Measurements from ENCODE around the gene ODAD2. TPM values are rescaled to one million over a fixed set of nuclear protein-coding genes. Genes with fewer than 3 reads are reported as not detected.

The ODAD2 gene
- total RNA-seq, 1 donor from 2014 or later = 1.7 TPM

DNA sequence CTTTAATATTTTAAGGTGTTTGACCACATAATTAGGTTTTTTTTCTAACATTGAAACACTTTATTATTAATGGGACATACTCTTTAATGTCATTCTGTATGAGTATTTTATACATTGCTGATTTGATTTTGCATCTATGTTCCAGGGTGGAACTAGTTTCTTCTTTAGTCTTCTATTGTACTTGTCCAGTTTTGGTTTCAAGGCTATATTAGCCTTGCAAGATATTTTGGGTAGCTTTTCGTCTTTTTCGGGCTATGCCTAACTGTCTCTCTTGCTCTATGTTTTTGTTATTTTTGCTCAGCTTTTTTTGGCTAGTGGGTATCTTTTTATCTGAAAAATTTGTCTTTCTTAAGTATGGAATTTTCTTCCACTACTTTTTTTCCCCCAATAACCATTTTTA lies 214.6 kb downstream of the ODAD2 start:
- TF ChIP-seq CTCF (conservative IDR thresholded peaks at IDR 0.05; ENCODE audit: low read depth, low read length) = no peak
- no peak overlapping the region for H3K4me3 ChIP-seq (ENCODE audit: low read depth, low read length)
- DNase-seq (ENCODE audit: low read depth) = no peak

DNA sequence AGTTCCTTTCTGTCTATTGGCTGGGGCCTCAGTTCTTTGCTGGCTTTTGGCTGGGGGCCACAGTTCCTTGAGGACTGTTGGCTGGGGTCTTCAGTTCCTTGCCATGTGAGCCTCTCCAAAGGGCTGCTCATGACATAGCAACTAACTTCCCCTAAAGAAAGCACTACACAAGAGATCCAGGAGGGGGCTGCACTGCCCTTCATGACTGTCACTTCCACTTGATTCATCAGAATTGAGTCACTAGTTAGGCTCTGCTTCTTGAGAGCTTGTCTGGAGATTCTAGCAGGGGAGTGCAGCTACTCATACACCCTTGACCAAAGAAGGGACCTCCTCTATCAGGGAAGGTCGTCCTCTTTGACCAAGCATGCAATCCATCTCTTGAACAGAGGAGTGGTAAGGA lies 215.2 kb downstream of the ODAD2 start:
- TF ChIP-seq CTCF (conservative IDR thresholded peaks at IDR 0.05; ENCODE audit: low read depth, low read length) = peak; percentile 70
- H3K4me3 ChIP-seq (ENCODE audit: low read depth, low read length) = no peak overlapping the region
- peak; percentile 12 for DNase-seq (ENCODE audit: low read depth)

DNA sequence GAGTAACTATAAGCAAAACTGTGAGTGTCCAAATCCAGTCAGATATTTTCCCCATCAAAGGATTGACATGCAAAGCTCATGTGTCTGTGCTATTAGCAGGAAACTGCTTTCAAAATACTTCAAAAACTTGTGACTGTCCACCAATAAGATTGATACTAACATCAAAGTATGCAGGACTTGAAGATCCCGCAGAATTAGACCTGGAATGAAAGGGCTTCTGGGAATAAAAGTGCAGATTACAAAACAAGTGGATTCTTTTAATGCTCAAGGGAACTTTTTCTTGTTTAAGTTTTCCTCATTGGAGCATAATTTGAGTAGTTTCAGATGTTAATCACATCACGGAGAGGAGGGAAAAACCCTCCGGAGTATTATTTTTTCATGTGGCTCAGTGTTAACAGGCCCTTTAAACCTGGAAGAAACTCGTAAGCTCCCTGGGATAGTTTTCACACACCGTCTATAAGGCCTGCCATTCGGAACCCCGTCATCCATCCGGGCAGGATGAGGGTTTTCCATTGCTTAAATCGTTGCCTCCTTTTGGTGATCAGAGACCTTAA lies 219.3 kb downstream of the ODAD2 start:
- no peak overlapping the region for H3K4me3 ChIP-seq (ENCODE audit: low read depth, low read length)
- TF ChIP-seq CTCF (conservative IDR thresholded peaks at IDR 0.05; ENCODE audit: low read depth, low read length) = no peak
- DNase-seq (ENCODE audit: low read depth) = no peak

- H3K4me3 ChIP-seq (ENCODE audit: low read depth, low read length) = no peak overlapping the region
- no peak for DNase-seq (ENCODE audit: low read depth)
- TF ChIP-seq CTCF (conservative IDR thresholded peaks at IDR 0.05; ENCODE audit: low read depth, low read length) = no peak
Measured at GRCh38 chr10:27774831-27775230, 224.0 kb downstream of the ODAD2 start.

DNA sequence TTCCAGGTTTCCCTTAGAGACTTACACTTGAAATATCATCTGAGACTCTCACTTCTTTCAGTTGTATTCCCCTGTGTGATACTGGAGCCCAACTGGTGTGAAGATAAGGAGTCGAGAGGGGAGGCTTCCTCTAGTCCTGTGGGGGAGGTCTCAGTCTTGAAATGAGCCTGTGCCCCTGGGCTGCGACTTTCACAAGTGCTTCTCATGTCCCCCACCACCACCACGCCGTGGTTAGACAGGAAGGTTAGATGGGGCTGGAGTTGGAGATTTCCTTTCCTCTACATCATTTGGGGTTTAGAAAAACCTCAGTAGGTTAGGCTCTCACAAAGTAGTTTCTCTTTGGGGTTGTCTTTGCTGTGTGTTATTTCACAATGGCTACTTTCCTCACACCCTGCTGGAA lies 227.6 kb downstream of the ODAD2 start:
- no peak overlapping the region for H3K4me3 ChIP-seq (ENCODE audit: low read depth, low read length)
- no peak for DNase-seq (ENCODE audit: low read depth)
- TF ChIP-seq CTCF (conservative IDR thresholded peaks at IDR 0.05; ENCODE audit: low read depth, low read length) = no peak

- TF ChIP-seq CTCF (conservative IDR thresholded peaks at IDR 0.05; ENCODE audit: low read depth, low read length) = no peak
- DNase-seq (ENCODE audit: low read depth) = no peak
- H3K4me3 ChIP-seq (ENCODE audit: low read depth, low read length) = no peak overlapping the region
Measured at GRCh38 chr10:27770181-27770580, 228.7 kb downstream of the ODAD2 start.
